Uterus (tissue), 2 donors: ENCODE results near the gene HPSE.

Source experiments
- CTCF ChIP-seq, 4 experiments: fragments of 200-600 bp in 2 of 4; fragments of 450-650 bp in 2 of 4; sonication (generic) in 2 of 4; IDR thresholded peaks; one replicate each; pipeline ENCODE4 v1.5.1; 2016 to 2019; ENCODE audit warnings: antibody characterized with exemption in 4 of 4, mild to moderate bottlenecking in 2 of 4, moderate library complexity in 1 of 4
- POLR2A ChIP-seq, 2 donors: fragments of 450-650 bp; IDR thresholded peaks; one replicate each; pipeline ENCODE4 v1.6.1; 2016; ENCODE audit warnings: antibody characterized with exemption in 2 of 2, mild to moderate bottlenecking in 1 of 2, moderate library complexity in 1 of 2

- TF ChIP-seq CTCF (IDR thresholded peaks at IDR 0.05), result no peak
- TF ChIP-seq POLR2A (IDR thresholded peaks at IDR 0.05), result no peak
These were observed 76.8 kb downstream of the HPSE start for GRCh38 chr4:83257811-83258210.
